CD14-positive monocyte (primary cell): ENCODE data around the gene B4GALT1. TPM values are rescaled to one million over a fixed set of nuclear protein-coding genes. Genes with fewer than 3 reads are reported as not detected.

Experiments
- DNase-seq, 3 donors: peaks; one replicate each; pipeline ENCODE4 v3.0.0-alpha.2; 2011 to 2022
- H2AFZ ChIP-seq: 2 replicates; pipeline ENCODE4 v1.6.0; 2012; ENCODE audit warnings: mild to moderate bottlenecking, low read depth, low read length, inconsistent platforms; ENCODE audit not compliant: insufficient read depth, poor library complexity, severe bottlenecking
- H3K27ac ChIP-seq, 2 donors: 1 replicate in 1 of 2; 2 replicates in 1 of 2; pipeline ENCODE4 v1.5.1; 2012 to 2013; ENCODE audit warnings: low read length in 2 of 2, control low read depth in 1 of 2, inconsistent platforms in 1 of 2, low read depth in 1 of 2, mild to moderate bottlenecking in 1 of 2
- H3K27me3 ChIP-seq, 2 donors: one replicate each; pipeline versions ENCODE4 v1.6.0 to v1.6.1; 2011 to 2013; ENCODE audit warnings: low read length in 2 of 2; ENCODE audit not compliant: control insufficient read depth in 2 of 2, insufficient read depth in 2 of 2
- H3K36me3 ChIP-seq, 2 donors: replicated peaks in 1 of 2; 1 replicate in 1 of 2; 2 replicates in 1 of 2; pipeline versions ENCODE4 v1.5.1 to v1.6.1; 2012 to 2013; ENCODE audit warnings: low read length in 2 of 2, control low read depth in 1 of 2, inconsistent platforms in 1 of 2, mild to moderate bottlenecking in 1 of 2; ENCODE audit not compliant: insufficient read depth in 2 of 2, control insufficient read depth in 1 of 2
- H3K4me1 ChIP-seq, 2 donors: 1 replicate in 1 of 2; 2 replicates in 1 of 2; pipeline versions ENCODE4 v1.5.1 to v1.6.1; 2012 to 2013; ENCODE audit warnings: low read length in 2 of 2, control low read depth in 1 of 2, inconsistent platforms in 1 of 2, mild to moderate bottlenecking in 1 of 2, moderate library complexity in 1 of 2; ENCODE audit not compliant: insufficient read depth in 2 of 2, control insufficient read depth in 1 of 2
- H3K4me2 ChIP-seq: replicated peaks from 2 replicates; pipeline ENCODE3; 2012; ENCODE audit warnings: low read length, moderate library complexity, mild to moderate bottlenecking; ENCODE audit not compliant: poor library complexity, severe bottlenecking; ENCODE audit errors: extremely low read depth
- H3K4me3 ChIP-seq, 3 experiments: fragments of 200-600 bp in 1 of 3; sonication (generic) in 1 of 3; replicated peaks in 1 of 3; 1 replicate in 2 of 3; 2 replicates in 1 of 3; pipeline ENCODE4 v1.5.1; 2011 to 2013; ENCODE audit warnings: low read length in 3 of 3, mild to moderate bottlenecking in 3 of 3, control low read depth in 2 of 3, low read depth in 2 of 3, inconsistent platforms in 1 of 3, moderate library complexity in 1 of 3
- H3K79me2 ChIP-seq: 2 replicates; pipeline ENCODE4 v1.6.0; 2012; ENCODE audit warnings: mild to moderate bottlenecking, control low read depth, inconsistent platforms, low read length, moderate library complexity; ENCODE audit not compliant: insufficient read depth
- H3K9ac ChIP-seq: 2 replicates; pipeline ENCODE4 v1.6.0; 2017; ENCODE audit warnings: low read length, mild to moderate bottlenecking; ENCODE audit not compliant: insufficient read depth, poor library complexity, severe bottlenecking
- H3K9me3 ChIP-seq, 2 donors: replicated peaks in 1 of 2; 1 replicate in 1 of 2; 2 replicates in 1 of 2; pipeline versions ENCODE4 v1.5.1 to v1.6.1; 2012 to 2013; ENCODE audit warnings: low read length in 2 of 2, control low read depth in 1 of 2; ENCODE audit not compliant: control insufficient read depth in 1 of 2, insufficient read depth in 1 of 2
- H4K20me1 ChIP-seq: 2 replicates; pipeline ENCODE4 v1.6.0; 2012; ENCODE audit warnings: mild to moderate bottlenecking, low read length, control low read depth, moderate library complexity; ENCODE audit not compliant: insufficient read depth
- H3K27ac Mint-ChIP-seq, 7 donors: one replicate each; pipeline ENCODE4 v1.8.0; 2020; ENCODE audit warnings: mild to moderate bottlenecking in 7 of 7, mixed read lengths in 7 of 7, moderate library complexity in 6 of 7, inconsistent platforms in 2 of 7
- H3K27me3 Mint-ChIP-seq, 3 donors: one replicate each; pipeline ENCODE4 v1.8.0; 2021 to 2022; ENCODE audit warnings: low read depth in 3 of 3, mild to moderate bottlenecking in 3 of 3, mixed read lengths in 3 of 3, moderate library complexity in 3 of 3, inconsistent platforms in 1 of 3
- H3K36me3 Mint-ChIP-seq, 2 donors: one replicate each; pipeline ENCODE4 v1.8.0; 2020; ENCODE audit warnings: mixed read lengths in 2 of 2, inconsistent platforms in 1 of 2, mild to moderate bottlenecking in 1 of 2
- H3K4me1 Mint-ChIP-seq: one replicate; pipeline ENCODE4 v1.8.0; 2020; ENCODE audit warnings: mild to moderate bottlenecking, mixed read lengths
- H3K4me3 Mint-ChIP-seq, 2 donors: one replicate each; pipeline ENCODE4 v1.8.0; 2020; ENCODE audit warnings: mild to moderate bottlenecking in 2 of 2, mixed read lengths in 2 of 2, moderate library complexity in 1 of 2
- H3K9me3 Mint-ChIP-seq, 7 donors: one replicate each; pipeline ENCODE4 v1.8.0; 2020 to 2022; ENCODE audit warnings: mixed read lengths in 7 of 7, mild to moderate bottlenecking in 6 of 7, moderate library complexity in 6 of 7, inconsistent platforms in 2 of 7
- WGBS: methylation state at CpG from one replicate; pipeline ENCODE4 v1.1.5; 2013; ENCODE audit warnings: missing lambda C conversion rate; ENCODE audit not compliant: insufficient coverage; 5-methylcytosine and 5-hydroxymethylcytosine counted together
- intact Hi-C, 2 donors: fragments of 100-400 bp; cut with micrococcal nuclease; formaldehyde crosslinking; loops; one replicate each; pipeline versions ENCODE4 v1.15.0 to v1.15.1; 2023
- polyA plus RNA-seq, 3 donors: library from polyadenylated mRNA; depleted of rRNA in 1 of 3; unstranded in 2 of 3; stranded (reverse) in 1 of 3; fragments of 300-500 nt in 2 of 3; fragments of >200 nt in 1 of 3; fragmentation: Illumina TruSeq in 2 of 3; gene quantifications; 1 replicate in 2 of 3; 2 replicates in 1 of 3; pipeline ENCODE4 v1.2.3, GENCODE V29; 2012 to 2021
- TF ChIP-seq, protein P1 (sequence below): fragments of 200-600 bp; IDR thresholded peaks from one replicate; pipeline ENCODE4 v1.8.0; 2022; ENCODE audit warnings: antibody characterized with exemption, mild to moderate bottlenecking

Gene B4GALT1
- polyA plus RNA-seq, 3 donors: 27.6 to 53.7 (median 38.6) TPM

DNA sequence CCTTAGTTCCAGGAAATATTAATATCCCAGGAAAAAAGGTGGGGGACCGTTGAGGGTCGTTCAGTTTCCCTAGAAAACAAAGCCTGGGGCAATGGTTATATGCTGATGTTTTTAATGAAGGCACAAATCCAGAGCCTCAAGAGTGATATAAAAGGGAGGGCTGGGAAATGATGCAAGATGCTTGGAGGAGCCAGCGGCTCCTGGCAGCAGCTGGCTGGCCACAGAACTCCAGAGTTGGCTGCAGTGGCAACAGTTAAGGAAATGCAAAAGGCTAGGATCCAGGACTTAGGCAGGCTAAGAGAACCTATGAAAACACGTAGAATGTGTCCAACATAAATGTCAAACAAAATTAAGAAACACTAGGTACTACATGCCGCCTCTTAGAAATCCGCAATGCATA, 31.0 kb upstream of the B4GALT1 start:
- TF ChIP-seq, protein P1, sequence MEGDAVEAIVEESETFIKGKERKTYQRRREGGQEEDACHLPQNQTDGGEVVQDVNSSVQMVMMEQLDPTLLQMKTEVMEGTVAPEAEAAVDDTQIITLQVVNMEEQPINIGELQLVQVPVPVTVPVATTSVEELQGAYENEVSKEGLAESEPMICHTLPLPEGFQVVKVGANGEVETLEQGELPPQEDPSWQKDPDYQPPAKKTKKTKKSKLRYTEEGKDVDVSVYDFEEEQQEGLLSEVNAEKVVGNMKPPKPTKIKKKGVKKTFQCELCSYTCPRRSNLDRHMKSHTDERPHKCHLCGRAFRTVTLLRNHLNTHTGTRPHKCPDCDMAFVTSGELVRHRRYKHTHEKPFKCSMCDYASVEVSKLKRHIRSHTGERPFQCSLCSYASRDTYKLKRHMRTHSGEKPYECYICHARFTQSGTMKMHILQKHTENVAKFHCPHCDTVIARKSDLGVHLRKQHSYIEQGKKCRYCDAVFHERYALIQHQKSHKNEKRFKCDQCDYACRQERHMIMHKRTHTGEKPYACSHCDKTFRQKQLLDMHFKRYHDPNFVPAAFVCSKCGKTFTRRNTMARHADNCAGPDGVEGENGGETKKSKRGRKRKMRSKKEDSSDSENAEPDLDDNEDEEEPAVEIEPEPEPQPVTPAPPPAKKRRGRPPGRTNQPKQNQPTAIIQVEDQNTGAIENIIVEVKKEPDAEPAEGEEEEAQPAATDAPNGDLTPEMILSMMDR: no peak
- Histone ChIP-seq H3K4me1 (peaks cover 7 to 9% of the 10 kb centered on the region in 2 donors), H3K9ac (no peak overlapping the region), H3K9me3 (no peaks in the 10 kb centered on the region), H3K36me3 (no peaks in the 10 kb centered on the region), H3K4me2 (no peak overlapping the region), H4K20me1 (no peaks in the 10 kb centered on the region), H3K4me3 (no peak overlapping the region), H3K27ac (no peak overlapping the region), H3K27me3 (no peaks in the 10 kb centered on the region), H3K79me2 (no peaks in the 10 kb centered on the region), H2AFZ (no peak overlapping the region)
- intact Hi-C loops: no loop called here
- no peaks in the 10 kb centered on the region for H3K36me3 Mint-ChIP-seq
- H3K4me1 Mint-ChIP-seq: peaks cover 10% of the 10 kb centered on the region
- WGBS: 94% methylated on average over 4 of the region's 6 CpGs
- no peak overlapping the region for H3K4me3 Mint-ChIP-seq
- peaks cover 0 to 1% (median 0%) of the 10 kb centered on the region in 3 donors for H3K27me3 Mint-ChIP-seq
- peaks cover 0 to 2% (median 0%) of the 10 kb centered on the region in 7 donors for H3K9me3 Mint-ChIP-seq
- no peak for DNase-seq
- H3K27ac Mint-ChIP-seq: no peak overlapping the region

DNA sequence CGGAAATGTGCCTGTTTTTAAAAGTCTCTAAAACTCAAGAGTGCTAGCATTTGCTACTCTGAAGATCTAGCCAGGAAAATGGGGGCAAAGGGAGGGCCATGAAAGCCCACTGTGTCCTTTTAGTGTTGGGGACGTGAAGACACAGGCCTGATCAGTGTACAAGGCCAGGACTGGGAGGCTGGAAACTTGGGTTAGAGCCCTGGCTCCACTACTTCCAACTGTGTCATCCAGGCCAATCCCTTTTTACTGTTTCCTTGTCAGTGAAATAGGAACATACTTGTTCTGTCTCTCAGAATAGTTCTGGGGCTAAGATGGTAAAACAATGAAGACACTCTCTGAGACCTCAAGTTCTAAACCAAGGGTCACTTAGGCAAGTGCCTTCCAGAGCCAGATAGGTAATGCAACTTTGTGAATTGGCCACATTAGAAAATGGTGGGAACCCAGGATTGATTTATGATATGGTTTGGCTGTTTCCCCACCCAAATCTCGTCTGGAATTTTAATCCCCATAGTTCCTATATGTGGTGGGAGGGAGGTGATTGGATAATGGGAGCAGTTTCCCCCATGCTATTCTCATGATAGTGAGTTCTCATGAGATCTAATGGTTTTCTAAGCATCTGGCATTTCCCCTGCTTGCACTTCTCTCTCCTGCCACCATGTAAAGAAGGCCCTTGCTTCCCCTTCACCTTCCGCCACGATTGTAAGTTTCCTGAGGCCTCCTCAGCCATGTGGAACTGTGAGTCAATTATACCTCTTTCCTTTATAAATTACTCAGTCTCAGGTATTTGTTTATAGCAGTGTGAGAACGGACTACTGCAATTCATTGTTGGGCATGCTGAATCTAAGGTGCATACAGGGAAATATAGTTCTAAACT, 30.4 kb upstream of the B4GALT1 start:
- 93% methylated on average over 2 of the region's 6 CpGs for whole genome bisulfite sequencing
- intact Hi-C loops: no loop called here
- Histone ChIP-seq H3K9me3 (no peaks in the 10 kb centered on the region), H3K4me1 (peaks cover 2 to 3% of the 10 kb centered on the region in 2 donors), H3K4me3 (no peak overlapping the region), H3K79me2 (no peaks in the 10 kb centered on the region), H3K27me3 (no peaks in the 10 kb centered on the region), H2AFZ (no peak overlapping the region), H3K36me3 (no peaks in the 10 kb centered on the region), H3K9ac (no peak overlapping the region), H3K27ac (no peak overlapping the region), H3K4me2 (no peak overlapping the region), H4K20me1 (no peaks in the 10 kb centered on the region)
- H3K27ac Mint-ChIP-seq: no peak overlapping the region
- no peak overlapping the region for H3K4me3 Mint-ChIP-seq
- H3K9me3 Mint-ChIP-seq: peaks cover 0 to 2% (median 0%) of the 10 kb centered on the region in 7 donors
- H3K36me3 Mint-ChIP-seq: no peaks in the 10 kb centered on the region
- H3K4me1 Mint-ChIP-seq: peaks cover 6% of the 10 kb centered on the region
- TF ChIP-seq, protein P1: no peak
- peaks cover 0 to 1% (median 0%) of the 10 kb centered on the region in 3 donors for H3K27me3 Mint-ChIP-seq
- DNase-seq: no peak
